Measurements from ENCODE around the gene DPP3. TPM values are rescaled to one million over a fixed set of nuclear protein-coding genes. Genes with fewer than 3 reads are reported as not detected.

DPP3 gene
- total RNA-seq, 5 donors from 2014 or later (not counting 1 experiment from before 2014, with no cell fraction given), result 20.7 to 34.6 (median 29.5) TPM

DNA sequence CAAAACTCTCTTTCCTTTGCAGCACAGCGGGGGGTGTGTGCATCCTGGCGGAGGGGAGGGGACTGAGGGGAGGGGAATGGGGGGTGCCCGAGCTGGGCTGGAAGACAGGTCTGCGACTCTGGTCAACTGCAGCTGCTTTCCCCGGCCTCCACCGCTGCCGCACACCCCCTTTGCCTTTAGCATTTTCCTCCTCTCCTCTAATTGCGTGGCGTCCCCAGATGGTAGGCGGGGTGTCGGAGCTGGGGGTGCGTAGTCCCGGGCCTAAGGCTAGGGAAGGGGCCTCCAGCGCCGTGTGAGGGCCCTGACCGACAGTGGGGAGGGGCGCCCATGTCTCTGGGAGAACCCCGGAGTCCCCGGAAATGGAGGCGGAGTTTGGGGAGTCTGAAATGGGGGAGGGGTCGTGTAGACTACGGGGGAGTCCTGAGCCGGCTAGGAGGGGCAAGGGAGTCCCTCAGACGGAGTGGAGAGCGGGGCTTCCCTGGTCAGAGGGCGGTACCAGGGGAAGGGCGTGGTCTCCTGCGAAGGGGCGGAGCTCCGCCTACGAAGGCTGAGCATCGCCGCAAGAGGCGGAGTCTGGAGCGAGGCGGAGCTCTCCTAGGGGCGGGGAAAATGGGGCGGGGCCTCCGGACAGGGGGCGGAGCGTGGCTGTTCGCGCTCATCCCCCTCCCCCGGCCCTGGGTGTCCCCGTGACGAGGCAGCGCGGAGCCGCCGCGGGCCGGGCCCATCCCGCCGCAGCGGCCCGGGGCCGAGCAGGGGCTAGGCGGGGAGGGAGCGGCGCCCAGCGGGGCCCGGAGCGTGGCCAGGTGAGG, 13.8 kb upstream of the DPP3 start, which contains the start of gene PELI3:
PELI3 (plus strand) TSS at position 681 of the 809 bp plus-strand sequence. CDS start 1,224 bp downstream, outside the sequence.
- H3K27ac Mint-ChIP-seq, result peak within 1 kb of the TSS; percentile 85 to 91
- H3K9me3 Mint-ChIP-seq, result peaks cover 0 to 5% (median 0%) of the 10 kb centered on the region in 3 donors

GRCh38 chr11:66467034-66467659, 13.1 kb upstream of the DPP3 start:
- peak overlapping the region; percentile 76 to 85 for H3K27ac Mint-ChIP-seq
- peaks cover 20 to 30% (median 25%) of the 10 kb centered on the region in 3 donors for H3K4me1 Mint-ChIP-seq
- Histone ChIP-seq H3K36me3 (ENCODE audit: control insufficient read depth in 2 of 2, extremely low read depth in 1 of 2, insufficient read depth in 1 of 2, low read length in 1 of 2) (no peaks in the 10 kb centered on the region), H3K27ac (ENCODE audit: low read length) (peak overlapping the region; percentile 31), H3K27me3 (replicated peaks in 1 of 2; ENCODE audit: control insufficient read depth in 2 of 2, extremely low read depth in 1 of 2, insufficient read depth in 2 of 2, low read length in 1 of 2) (no peaks in the 10 kb centered on the region), H3K4me1 (ENCODE audit: control insufficient read depth in 1 of 2, extremely low read depth in 1 of 2, insufficient read depth in 2 of 2, low read length in 2 of 2) (peaks cover 7 to 24% of the 10 kb centered on the region in 2 experiments), H3K4me3 (ENCODE audit: control insufficient read depth in 1 of 2, extremely low read depth in 1 of 2, low read length in 1 of 2) (peak overlapping the region; percentile 49 to 60), H3K9me3 (no peaks in the 10 kb centered on the region)
- WGBS (ENCODE audit: insufficient coverage), result 4% methylated on average over 57 of the region's 72 CpGs
- H3K4me3 Mint-ChIP-seq, result peak overlapping the region; percentile 83 to 89 (median 88)
- peak; percentile 46 to 64 (median 64) for ATAC-seq (replicated peaks in 1 of 4)
- peaks cover 0 to 5% (median 0%) of the 10 kb centered on the region in 3 donors for H3K9me3 Mint-ChIP-seq
- peaks cover 5% of the 10 kb centered on the region for H3K36me3 Mint-ChIP-seq
- no peaks in the 10 kb centered on the region for H3K27me3 Mint-ChIP-seq
- CTCF ChIA-PET, result interaction anchor here in 1 of 2 donors (0.6 to 1.7 kb wide), 8 partner anchors 12 to 207 kb away, joined by 3 to 13 read pairs (median 6); partner anchors contain the start of genes DPP3 and MRPL11
- POLR2A ChIA-PET, result interaction anchor here in 1 of 2 donors (0.5 to 1.0 kb wide), 3 partner anchors 16 to 554 kb away, joined by 3 to 16 read pairs (median 5); partner anchors contain the start of gene MRPL11
- peak in 17 of 35 experiments; percentile 12 to 64 (median 38) for DNase-seq

More for the DNA sequence above, 13.8 kb upstream of the DPP3 start, which contains the start of gene PELI3:
- Histone ChIP-seq H3K27me3 (replicated peaks in 1 of 2; ENCODE audit: control insufficient read depth in 2 of 2, extremely low read depth in 1 of 2, insufficient read depth in 2 of 2, low read length in 1 of 2) (no peaks in the 10 kb centered on the region), H3K4me3 (ENCODE audit: control insufficient read depth in 1 of 2, extremely low read depth in 1 of 2, low read length in 1 of 2) (peak within 1 kb of the TSS; percentile 49 to 70), H3K36me3 (ENCODE audit: control insufficient read depth in 2 of 2, extremely low read depth in 1 of 2, insufficient read depth in 1 of 2, low read length in 1 of 2) (no peaks in the 10 kb centered on the region), H3K9me3 (no peaks in the 10 kb centered on the region), H3K27ac (ENCODE audit: low read length) (peak within 1 kb of the TSS; percentile 94), H3K4me1 (ENCODE audit: control insufficient read depth in 1 of 2, extremely low read depth in 1 of 2, insufficient read depth in 2 of 2, low read length in 2 of 2) (peaks cover 7 to 24% of the 10 kb centered on the region in 2 experiments)
- WGBS (ENCODE audit: insufficient coverage), result under 1% methylated on average over 52 of the region's 63 CpGs
- ChIA-PET CTCF (interaction anchor here (0.6 to 1.7 kb wide), 21 partner anchors 12 to 936 kb away, joined by 3 to 13 read pairs (median 5); partner anchors contain the start of genes ACTN3 (in 1 of the 2), DPP3 (in 1 of the 2) and MRPL11 (in 1 of the 2)), POLR2A (interaction anchor here (0.5 to 1.1 kb wide), 12 partner anchors 13 to 854 kb away, joined by 3 to 16 read pairs (median 5); partner anchors contain the start of genes RBM4 (in 2 of the 2), BBS1 (in 1 of the 2), DPP3 (in 1 of the 2) and MRPL11 (in 1 of the 2))
- Mint-ChIP-seq H3K4me3 (peak within 1 kb of the TSS; percentile 83 to 89 (median 88)), H3K4me1 (peaks cover 20 to 30% (median 25%) of the 10 kb centered on the region in 3 donors), H3K27me3 (no peaks in the 10 kb centered on the region), H3K36me3 (peaks cover 5% of the 10 kb centered on the region)
- ATAC-seq (replicated peaks in 1 of 4) (peak; percentile 88 to 93 (median 90)), DNase-seq (peak; percentile 83 to 97 (median 92))

GRCh38 chr11:66467756-66468155, 12.5 kb upstream of the DPP3 start:
- Histone ChIP-seq H3K27ac (ENCODE audit: low read length) (peak overlapping the region; percentile 31), H3K4me1 (ENCODE audit: control insufficient read depth in 1 of 2, extremely low read depth in 1 of 2, insufficient read depth in 2 of 2, low read length in 2 of 2) (peaks cover 7 to 24% of the 10 kb centered on the region in 2 experiments), H3K9me3 (no peaks in the 10 kb centered on the region), H3K4me3 (ENCODE audit: control insufficient read depth in 1 of 2, extremely low read depth in 1 of 2, low read length in 1 of 2) (peak overlapping the region in 1 of 2 donors; percentile 60), H3K27me3 (replicated peaks in 1 of 2; ENCODE audit: control insufficient read depth in 2 of 2, extremely low read depth in 1 of 2, insufficient read depth in 2 of 2, low read length in 1 of 2) (no peaks in the 10 kb centered on the region), H3K36me3 (ENCODE audit: control insufficient read depth in 2 of 2, extremely low read depth in 1 of 2, insufficient read depth in 1 of 2, low read length in 1 of 2) (peaks cover 0 to 3% of the 10 kb centered on the region in 2 donors)
- ChIA-PET POLR2A (no interaction called here), CTCF (interaction anchor here in 1 of 2 donors (0.6 kb wide), 1 partner anchor 37 kb away, joined by 9 read pairs; no protein-coding TSS in a partner anchor)
- peak overlapping the region; percentile 76 to 85 for H3K27ac Mint-ChIP-seq
- H3K27me3 Mint-ChIP-seq, result no peaks in the 10 kb centered on the region
- peak in 3 of 35 experiments; percentile 14 to 25 (median 21) for DNase-seq
- ATAC-seq (replicated peaks in 1 of 4), result no peak
- H3K4me1 Mint-ChIP-seq, result peaks cover 20 to 30% (median 25%) of the 10 kb centered on the region in 3 donors
- H3K4me3 Mint-ChIP-seq, result peak overlapping the region; percentile 83 to 89 (median 88)
- peaks cover 5% of the 10 kb centered on the region for H3K36me3 Mint-ChIP-seq
- peaks cover 0 to 3% (median 0%) of the 10 kb centered on the region in 3 donors for H3K9me3 Mint-ChIP-seq
- 80% methylated on average over 2 of the region's 6 CpGs for WGBS (ENCODE audit: insufficient coverage)

GRCh38 chr11:66468691-66469090, 11.5 kb upstream of the DPP3 start:
- no peaks in the 10 kb centered on the region for H3K27me3 ChIP-seq (replicated peaks in 1 of 2; ENCODE audit: control insufficient read depth in 2 of 2, extremely low read depth in 1 of 2, insufficient read depth in 2 of 2, low read length in 1 of 2)
- Mint-ChIP-seq H3K4me1 (peaks cover 20 to 30% (median 25%) of the 10 kb centered on the region in 3 donors), H3K27me3 (no peaks in the 10 kb centered on the region), H3K27ac (no peak overlapping the region), H3K36me3 (peaks cover 5% of the 10 kb centered on the region), H3K9me3 (no peaks in the 10 kb centered on the region), H3K4me3 (peak overlapping the region; percentile 45 to 89 (median 88))
- H3K36me3 ChIP-seq (ENCODE audit: control insufficient read depth in 2 of 2, extremely low read depth in 1 of 2, insufficient read depth in 1 of 2, low read length in 1 of 2), result peaks cover 0 to 6% of the 10 kb centered on the region in 2 donors
- POLR2A ChIA-PET, result interaction anchor here in 1 of 2 donors (0.7 kb wide), 1 partner anchor 25 kb away, joined by 3 read pairs; no protein-coding TSS in a partner anchor
- no peak for ATAC-seq (replicated peaks in 1 of 4)
- DNase-seq, result no peak
- no peaks in the 10 kb centered on the region for H3K9me3 ChIP-seq
- H3K4me3 ChIP-seq (ENCODE audit: control insufficient read depth in 1 of 2, extremely low read depth in 1 of 2, low read length in 1 of 2), result no peak overlapping the region
- CTCF ChIA-PET, result interaction anchor here (0.6 to 1.0 kb wide), 3 partner anchors 12 to 41 kb away, joined by 3 to 5 read pairs (median 3); partner anchors contain the start of genes DPP3 (in 1 of the 2) and MRPL11 (in 1 of the 2)
- no CpG with 5 or more reads among the region's 6 CpGs for WGBS (ENCODE audit: insufficient coverage)
- no peak overlapping the region for H3K27ac ChIP-seq (ENCODE audit: low read length)
- peaks cover 7 to 24% of the 10 kb centered on the region in 2 experiments for H3K4me1 ChIP-seq (ENCODE audit: control insufficient read depth in 1 of 2, extremely low read depth in 1 of 2, insufficient read depth in 2 of 2, low read length in 2 of 2)

DNA sequence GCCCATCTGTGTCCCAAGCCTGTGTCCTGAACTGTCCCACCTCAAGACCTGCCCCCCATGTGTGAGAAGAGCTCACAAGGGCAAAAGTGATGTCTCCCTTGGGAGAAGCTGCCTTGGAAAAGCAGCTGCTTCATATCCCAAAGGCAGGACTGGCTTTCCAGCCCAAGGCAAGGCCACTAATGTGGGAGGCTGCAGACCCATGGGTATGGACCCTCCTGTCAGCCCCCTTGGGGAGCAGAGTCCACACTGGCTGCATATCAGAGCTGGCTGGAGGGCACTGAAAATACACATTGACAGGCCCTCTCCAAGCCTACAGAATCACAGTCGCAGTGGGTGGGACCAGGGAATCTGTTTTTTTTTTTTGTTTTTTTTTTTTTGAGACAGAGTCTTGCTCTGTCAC, 10.8 kb upstream of the DPP3 start:
- Mint-ChIP-seq H3K36me3 (peaks cover 8% of the 10 kb centered on the region), H3K27me3 (no peaks in the 10 kb centered on the region), H3K9me3 (no peaks in the 10 kb centered on the region), H3K4me3 (no peak overlapping the region), H3K27ac (no peak overlapping the region), H3K4me1 (peaks cover 20 to 30% (median 25%) of the 10 kb centered on the region in 3 donors)
- Histone ChIP-seq H3K36me3 (ENCODE audit: control insufficient read depth in 2 of 2, extremely low read depth in 1 of 2, insufficient read depth in 1 of 2, low read length in 1 of 2) (peaks cover 0 to 6% of the 10 kb centered on the region in 2 donors), H3K27me3 (replicated peaks in 1 of 2; ENCODE audit: control insufficient read depth in 2 of 2, extremely low read depth in 1 of 2, insufficient read depth in 2 of 2, low read length in 1 of 2) (no peaks in the 10 kb centered on the region), H3K4me3 (ENCODE audit: control insufficient read depth in 1 of 2, extremely low read depth in 1 of 2, low read length in 1 of 2) (no peak overlapping the region), H3K9me3 (no peaks in the 10 kb centered on the region), H3K4me1 (ENCODE audit: control insufficient read depth in 1 of 2, extremely low read depth in 1 of 2, insufficient read depth in 2 of 2, low read length in 2 of 2) (peaks cover 7 to 24% of the 10 kb centered on the region in 2 experiments), H3K27ac (ENCODE audit: low read length) (no peak overlapping the region)
- ATAC-seq (replicated peaks in 1 of 4), result no peak
- CTCF ChIA-PET, result interaction anchor here (0.7 to 1.0 kb wide), 3 partner anchors 35 to 48 kb away, joined by 3 read pairs; no protein-coding TSS in a partner anchor
- no peak for DNase-seq
- no CpG with 5 or more reads among the region's 1 CpG for WGBS (ENCODE audit: insufficient coverage)
- POLR2A ChIA-PET, result interaction anchor here in 1 of 2 donors (0.5 to 0.7 kb wide), 4 partner anchors 16 to 1433 kb away, joined by 3 to 4 read pairs (median 3); no protein-coding TSS in a partner anchor
